ENCODE measurements around the gene PNMA8C.

GRCh38 chr19:46411925-46412649 lies 16.6 kb downstream of the PNMA8C start:
- TF ChIP-seq CTCF (IDR thresholded peaks at IDR 0.05) (no peak), POLR2AphosphoS5 (IDR thresholded peaks at IDR 0.05) (no peak)
